ENCODE results near the gene FRAT2.
"Not testable (repeated sequence)": the region's sequence is repeated elsewhere in the genome, so short reads cannot be mapped to it uniquely, and the experiment has no call there.

FRAT2 gene

GRCh38 chr10:97356318-97356914 is 21.9 kb upstream of the FRAT2 start:
- DNase-seq (ENCODE audit: low read depth, low spot score) = no peak

- DNase-seq (ENCODE audit: low read depth, low spot score) = no peak
Measured at GRCh38 chr10:97355571-97355975, 21.0 kb upstream of the FRAT2 start.

- no peak for DNase-seq (ENCODE audit: low read depth, low spot score)
Measured at GRCh38 chr10:97353945-97354344, 19.4 kb upstream of the FRAT2 start.

- DNase-seq (ENCODE audit: low read depth, low spot score) = no peak
Measured at GRCh38 chr10:97349752-97350513, 15.4 kb upstream of the FRAT2 start.

- DNase-seq (ENCODE audit: low read depth, low spot score) = no peak
Measured at GRCh38 chr10:97347317-97347716, 12.8 kb upstream of the FRAT2 start.

GRCh38 chr10:97343664-97344063 is 9.1 kb upstream of the FRAT2 start:
- not testable (repeated sequence) for DNase-seq (ENCODE audit: low read depth, low spot score)

- DNase-seq (ENCODE audit: low read depth, low spot score) = no peak
Measured at GRCh38 chr10:97341416-97341815, 6.9 kb upstream of the FRAT2 start.

- DNase-seq (ENCODE audit: low read depth, low spot score) = no peak
Measured at GRCh38 chr10:97338041-97338440, 3.5 kb upstream of the FRAT2 start.

- no peak for DNase-seq (ENCODE audit: low read depth, low spot score)
Measured at GRCh38 chr10:97336942-97337831, 2.7 kb upstream of the FRAT2 start.

- DNase-seq (ENCODE audit: low read depth, low spot score) = no peak
Measured at GRCh38 chr10:97336446-97336845, 1.9 kb upstream of the FRAT2 start.

- DNase-seq (ENCODE audit: low read depth, low spot score) = no peak
Measured at GRCh38 chr10:97336006-97336405, 1.5 kb upstream of the FRAT2 start.

- no peak for DNase-seq (ENCODE audit: low read depth, low spot score)
Measured at GRCh38 chr10:97335188-97335619, 675 bp upstream of the FRAT2 start.

GRCh38 chr10:97333601-97334369 is 744 bp downstream of the FRAT2 start:
- no peak for DNase-seq (ENCODE audit: low read depth, low spot score)

- DNase-seq (ENCODE audit: low read depth, low spot score) = no peak
Measured at GRCh38 chr10:97333351-97333600, 1.3 kb downstream of the FRAT2 start.

GRCh38 chr10:97332591-97333350 is 1.8 kb downstream of the FRAT2 start:
- DNase-seq (ENCODE audit: low read depth, low spot score) = no peak

GRCh38 chr10:97331153-97331703 is 3.3 kb downstream of the FRAT2 start:
- no peak for DNase-seq (ENCODE audit: low read depth, low spot score)

GRCh38 chr10:97329766-97330165 is 4.8 kb downstream of the FRAT2 start:
- DNase-seq (ENCODE audit: low read depth, low spot score) = no peak

- DNase-seq (ENCODE audit: low read depth, low spot score) = no peak
Measured at GRCh38 chr10:97328646-97329453, 5.7 kb downstream of the FRAT2 start.

GRCh38 chr10:97327348-97328294 is 6.9 kb downstream of the FRAT2 start:
- DNase-seq (ENCODE audit: low read depth, low spot score) = no peak
